Osteoblast (primary cell): ENCODE data around the gene RBM15B. TPM values are rescaled to one million over a fixed set of nuclear protein-coding genes. Genes with fewer than 3 reads are reported as not detected.

Experiments used
- DNase-seq: peaks from one replicate; pipeline ENCODE4 v3.0.0; 2011; ENCODE audit warnings: low spot score, mixed read lengths; ENCODE audit not compliant: insufficient read length; ENCODE audit errors: missing footprints
- H2AFZ ChIP-seq: 2 replicates; pipeline ENCODE4 v1.6.0; 2011; ENCODE audit warnings: mild to moderate bottlenecking, low read length
- H3K27ac ChIP-seq: 2 replicates; pipeline ENCODE4 v1.5.1; 2011; ENCODE audit warnings: mild to moderate bottlenecking, low read depth, low read length, moderate library complexity
- H3K27me3 ChIP-seq: 2 replicates; pipeline ENCODE4 v1.6.0; 2012; ENCODE audit warnings: mild to moderate bottlenecking, control low read depth, inconsistent platforms, low read length, moderate library complexity; ENCODE audit not compliant: insufficient read depth
- H3K36me3 ChIP-seq: 2 replicates; pipeline ENCODE4 v1.5.1; 2011; ENCODE audit warnings: mild to moderate bottlenecking, low read length, control low read depth, moderate library complexity; ENCODE audit not compliant: insufficient read depth
- H3K4me1 ChIP-seq: 2 replicates; pipeline ENCODE4 v1.5.1; 2011; ENCODE audit warnings: mild to moderate bottlenecking, low read length, control low read depth, moderate library complexity; ENCODE audit not compliant: insufficient read depth
- H3K4me2 ChIP-seq: 2 replicates; pipeline ENCODE4 v1.6.0; 2011; ENCODE audit warnings: mild to moderate bottlenecking, low read length; ENCODE audit not compliant: insufficient read depth
- H3K4me3 ChIP-seq: fragments of 200-600 bp; sonication (generic); 3 replicates; pipeline ENCODE4 v1.5.1; 2012; ENCODE audit warnings: mild to moderate bottlenecking, low read length, inconsistent platforms; ENCODE audit not compliant: insufficient read depth
- H3K79me2 ChIP-seq: 2 replicates; pipeline ENCODE4 v1.6.0; 2012; ENCODE audit warnings: mild to moderate bottlenecking, low read length, control low read depth, inconsistent platforms; ENCODE audit not compliant: insufficient read depth
- H3K9me3 ChIP-seq: 2 replicates; pipeline ENCODE4 v1.5.1; 2011; ENCODE audit warnings: low read depth, low read length, control low read depth
- H4K20me1 ChIP-seq: 2 replicates; pipeline ENCODE4 v1.6.0; 2012; ENCODE audit warnings: mild to moderate bottlenecking, low read length, control low read depth; ENCODE audit not compliant: insufficient read depth
- total RNA-seq: library from RNA; depleted of rRNA; stranded (reverse); fragments of >200 nt; gene quantifications from 2 replicates; pipeline ENCODE4 v1.2.3, GENCODE V29; 2012
- TF ChIP-seq, protein P1 (sequence below): IDR thresholded peaks from 2 replicates; pipeline ENCODE4 v1.5.1; 2011; ENCODE audit warnings: mild to moderate bottlenecking, low read depth, low read length, moderate library complexity; ENCODE audit errors: extremely low read depth

RBM15B gene
- total RNA-seq, 1 donor = 48.9 TPM

DNA sequence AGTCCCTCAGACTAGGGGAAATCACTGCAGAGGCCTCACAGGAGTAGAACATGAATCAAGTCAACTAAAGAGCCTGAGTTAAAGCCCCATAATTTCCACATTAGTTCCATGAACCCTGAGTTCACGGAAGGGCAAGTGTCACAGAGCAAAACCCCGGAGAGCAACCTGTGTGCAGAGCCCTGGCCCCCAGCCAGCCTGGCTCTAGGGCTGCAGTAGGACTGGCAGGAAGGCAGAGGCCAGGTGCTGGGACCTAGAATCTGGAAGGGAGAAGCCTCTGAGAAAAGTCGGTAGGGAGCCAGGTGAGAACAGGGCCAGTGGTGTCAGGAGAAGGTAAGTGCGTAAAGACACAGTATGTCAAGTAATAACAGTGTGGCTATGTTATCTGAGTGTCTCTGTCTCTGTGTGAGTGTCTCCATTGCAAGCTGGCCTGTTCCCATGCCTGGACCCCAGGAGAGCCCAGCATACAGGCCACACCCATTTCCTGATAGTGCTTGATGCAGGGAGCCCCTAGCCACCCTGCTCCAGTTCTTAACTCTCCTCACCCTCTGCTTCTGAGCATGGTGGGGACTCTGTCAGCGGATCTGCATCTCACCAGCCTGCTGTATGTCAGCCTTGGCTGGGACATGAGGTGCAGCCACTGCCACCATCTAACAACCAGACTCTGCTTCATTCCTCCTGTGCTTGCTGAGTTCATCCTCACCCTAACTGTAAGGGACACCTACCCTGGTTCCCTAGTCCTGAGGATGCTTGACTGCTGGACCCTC is 17.2 kb upstream of the RBM15B start:
- Histone ChIP-seq H3K4me1 (no peaks in the 10 kb centered on the region), H3K4me3 (no peak overlapping the region), H3K79me2 (no peaks in the 10 kb centered on the region), H3K4me2 (no peak overlapping the region), H2AFZ (no peak overlapping the region), H3K27ac (no peak overlapping the region), H3K36me3 (no peaks in the 10 kb centered on the region), H4K20me1 (no peaks in the 10 kb centered on the region), H3K9me3 (no peaks in the 10 kb centered on the region), H3K27me3 (no peaks in the 10 kb centered on the region)
- TF ChIP-seq, protein P1, sequence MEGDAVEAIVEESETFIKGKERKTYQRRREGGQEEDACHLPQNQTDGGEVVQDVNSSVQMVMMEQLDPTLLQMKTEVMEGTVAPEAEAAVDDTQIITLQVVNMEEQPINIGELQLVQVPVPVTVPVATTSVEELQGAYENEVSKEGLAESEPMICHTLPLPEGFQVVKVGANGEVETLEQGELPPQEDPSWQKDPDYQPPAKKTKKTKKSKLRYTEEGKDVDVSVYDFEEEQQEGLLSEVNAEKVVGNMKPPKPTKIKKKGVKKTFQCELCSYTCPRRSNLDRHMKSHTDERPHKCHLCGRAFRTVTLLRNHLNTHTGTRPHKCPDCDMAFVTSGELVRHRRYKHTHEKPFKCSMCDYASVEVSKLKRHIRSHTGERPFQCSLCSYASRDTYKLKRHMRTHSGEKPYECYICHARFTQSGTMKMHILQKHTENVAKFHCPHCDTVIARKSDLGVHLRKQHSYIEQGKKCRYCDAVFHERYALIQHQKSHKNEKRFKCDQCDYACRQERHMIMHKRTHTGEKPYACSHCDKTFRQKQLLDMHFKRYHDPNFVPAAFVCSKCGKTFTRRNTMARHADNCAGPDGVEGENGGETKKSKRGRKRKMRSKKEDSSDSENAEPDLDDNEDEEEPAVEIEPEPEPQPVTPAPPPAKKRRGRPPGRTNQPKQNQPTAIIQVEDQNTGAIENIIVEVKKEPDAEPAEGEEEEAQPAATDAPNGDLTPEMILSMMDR = no peak
- DNase-seq = no peak

DNA sequence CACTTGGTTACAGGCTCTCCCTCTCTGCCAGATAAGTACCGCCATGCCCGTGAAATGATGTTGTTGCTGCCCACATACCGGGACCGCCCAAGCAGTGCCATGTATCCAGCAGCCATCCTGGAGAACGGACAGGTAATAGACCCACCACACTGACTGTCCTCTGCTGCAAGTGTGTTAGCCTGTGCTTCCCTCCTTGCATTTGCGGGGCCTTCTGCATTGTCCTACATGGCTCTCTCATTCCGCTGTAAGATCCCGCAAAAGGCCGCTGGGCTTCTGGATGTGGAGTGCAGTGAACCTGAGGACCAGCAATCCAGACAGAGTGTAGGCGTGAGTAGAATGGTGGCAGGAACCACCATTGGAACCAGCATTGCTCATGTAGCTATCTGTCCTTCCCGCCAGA is 16.6 kb upstream of the RBM15B start:
- Histone ChIP-seq H3K27ac (no peak overlapping the region), H3K36me3 (no peaks in the 10 kb centered on the region), H2AFZ (no peak overlapping the region), H3K4me3 (no peak overlapping the region), H3K4me2 (no peak overlapping the region), H3K27me3 (no peaks in the 10 kb centered on the region), H3K9me3 (no peaks in the 10 kb centered on the region), H3K79me2 (no peaks in the 10 kb centered on the region), H3K4me1 (no peaks in the 10 kb centered on the region), H4K20me1 (no peaks in the 10 kb centered on the region)
- TF ChIP-seq, protein P1 = no peak
- peak; percentile 15 for DNase-seq

- Histone ChIP-seq H3K36me3 (no peaks in the 10 kb centered on the region), H3K4me3 (no peak overlapping the region), H3K4me1 (no peaks in the 10 kb centered on the region), H3K79me2 (no peaks in the 10 kb centered on the region), H4K20me1 (no peaks in the 10 kb centered on the region), H3K9me3 (no peaks in the 10 kb centered on the region), H3K4me2 (no peak overlapping the region), H2AFZ (no peak overlapping the region), H3K27me3 (no peaks in the 10 kb centered on the region), H3K27ac (no peak overlapping the region)
- peak; percentile 52 for DNase-seq
- TF ChIP-seq, protein P1 = no peak
Measured at GRCh38 chr3:51375136-51375535, 15.9 kb upstream of the RBM15B start.

- no peaks in the 10 kb centered on the region for H3K36me3 ChIP-seq
- H3K79me2 ChIP-seq = no peaks in the 10 kb centered on the region
- H3K4me2 ChIP-seq = no peak overlapping the region
- no peaks in the 10 kb centered on the region for H3K27me3 ChIP-seq
- H3K9me3 ChIP-seq = no peaks in the 10 kb centered on the region
- no peak overlapping the region for H3K27ac ChIP-seq
- TF ChIP-seq, protein P1 = no peak
- H4K20me1 ChIP-seq = no peaks in the 10 kb centered on the region
- H2AFZ ChIP-seq = no peak overlapping the region
- no peak overlapping the region for H3K4me3 ChIP-seq
- DNase-seq = no peak
- no peaks in the 10 kb centered on the region for H3K4me1 ChIP-seq
Measured at GRCh38 chr3:51375571-51375970, 15.5 kb upstream of the RBM15B start.
